ENCODE results near the gene SLC13A2. TPM values are rescaled to one million over a fixed set of nuclear protein-coding genes. Genes with fewer than 3 reads are reported as not detected.

The SLC13A2 gene
- total and polyA plus RNA-seq, 9 donors = 0.09 to 0.12 TPM; not detected in 7

GRCh38 chr17:28500712-28501379 is 27.4 kb downstream of the SLC13A2 start:
- no peak for DNase-seq
- Histone ChIP-seq H3K4me3 (ENCODE audit: low read length) (no peak overlapping the region), H3K9me3 (replicated peaks; ENCODE audit: control insufficient read depth, low read depth, low read length) (no peaks in the 10 kb centered on the region), H3K4me1 (ENCODE audit: control insufficient read depth, insufficient read depth, low read length) (no peaks in the 10 kb centered on the region), H3K27ac (ENCODE audit: low read length) (no peak overlapping the region), H3K36me3 (ENCODE audit: control insufficient read depth, insufficient read depth, low read length) (no peaks in the 10 kb centered on the region), H3K27me3 (ENCODE audit: control insufficient read depth, insufficient read depth, low read length) (peaks cover 11% of the 10 kb centered on the region)
- 49% methylated on average over 10 of the region's 13 CpGs for whole genome bisulfite sequencing (ENCODE audit: insufficient coverage)

- Histone ChIP-seq H3K36me3 (ENCODE audit: control insufficient read depth, insufficient read depth, low read length) (no peaks in the 10 kb centered on the region), H3K27me3 (ENCODE audit: control insufficient read depth, insufficient read depth, low read length) (peaks cover 16% of the 10 kb centered on the region), H3K4me1 (ENCODE audit: control insufficient read depth, insufficient read depth, low read length) (no peaks in the 10 kb centered on the region), H3K9me3 (replicated peaks; ENCODE audit: control insufficient read depth, low read depth, low read length) (no peaks in the 10 kb centered on the region), H3K27ac (ENCODE audit: low read length) (no peak overlapping the region), H3K4me3 (ENCODE audit: low read length) (no peak overlapping the region)
- DNase-seq = no peak
- WGBS (ENCODE audit: insufficient coverage) = 53% methylated on average over 2 of the region's 3 CpGs
Observed at GRCh38 chr17:28501421-28502284, 28.2 kb downstream of the SLC13A2 start.

GRCh38 chr17:28503420-28503819 is 30.0 kb downstream of the SLC13A2 start:
- DNase-seq = no peak
- H3K4me1 ChIP-seq (ENCODE audit: control insufficient read depth, insufficient read depth, low read length) = no peaks in the 10 kb centered on the region
- no peak overlapping the region for H3K27ac ChIP-seq (ENCODE audit: low read length)
- no peaks in the 10 kb centered on the region for H3K36me3 ChIP-seq (ENCODE audit: control insufficient read depth, insufficient read depth, low read length)
- peaks cover 28% of the 10 kb centered on the region for H3K27me3 ChIP-seq (ENCODE audit: control insufficient read depth, insufficient read depth, low read length)
- no peak overlapping the region for H3K4me3 ChIP-seq (ENCODE audit: low read length)
- no peaks in the 10 kb centered on the region for H3K9me3 ChIP-seq (replicated peaks; ENCODE audit: control insufficient read depth, low read depth, low read length)
- no CpG with 5 or more reads among the region's 3 CpGs for WGBS (ENCODE audit: insufficient coverage)

- Histone ChIP-seq H3K9me3 (replicated peaks; ENCODE audit: control insufficient read depth, low read depth, low read length) (no peaks in the 10 kb centered on the region), H3K4me3 (ENCODE audit: low read length) (no peak within 1 kb of the TSS), H3K4me1 (ENCODE audit: control insufficient read depth, insufficient read depth, low read length) (no peaks in the 10 kb centered on the region), H3K27me3 (ENCODE audit: control insufficient read depth, insufficient read depth, low read length) (peaks cover 44% of the 10 kb centered on the region), H3K27ac (ENCODE audit: low read length) (no peak within 1 kb of the TSS), H3K36me3 (ENCODE audit: control insufficient read depth, insufficient read depth, low read length) (no peaks in the 10 kb centered on the region)
- DNase-seq = no peak
- 60% methylated on average over 13 of the region's 28 CpGs for WGBS (ENCODE audit: insufficient coverage)
Observed at GRCh38 chr17:28505986-28506665, 32.7 kb downstream of the SLC13A2 start, which contains the start of gene FOXN1. FOXN1 (plus strand) TSS chr17:28506348; CDS start chr17:28523970, 17,622 bp downstream.

GRCh38 chr17:28506763-28507487 is 33.5 kb downstream of the SLC13A2 start:
- no peaks in the 10 kb centered on the region for H3K9me3 ChIP-seq (replicated peaks; ENCODE audit: control insufficient read depth, low read depth, low read length)
- H3K36me3 ChIP-seq (ENCODE audit: control insufficient read depth, insufficient read depth, low read length) = no peaks in the 10 kb centered on the region
- no peak overlapping the region for H3K4me3 ChIP-seq (ENCODE audit: low read length)
- H3K27ac ChIP-seq (ENCODE audit: low read length) = no peak overlapping the region
- H3K27me3 ChIP-seq (ENCODE audit: control insufficient read depth, insufficient read depth, low read length) = peaks cover 51% of the 10 kb centered on the region
- H3K4me1 ChIP-seq (ENCODE audit: control insufficient read depth, insufficient read depth, low read length) = no peaks in the 10 kb centered on the region
- no peak for DNase-seq
- 72% methylated on average over 4 of the region's 14 CpGs for WGBS (ENCODE audit: insufficient coverage)

GRCh38 chr17:28507567-28508203 is 34.2 kb downstream of the SLC13A2 start:
- H3K36me3 ChIP-seq (ENCODE audit: control insufficient read depth, insufficient read depth, low read length) = no peaks in the 10 kb centered on the region
- no peak overlapping the region for H3K4me3 ChIP-seq (ENCODE audit: low read length)
- no peaks in the 10 kb centered on the region for H3K9me3 ChIP-seq (replicated peaks; ENCODE audit: control insufficient read depth, low read depth, low read length)
- H3K27ac ChIP-seq (ENCODE audit: low read length) = no peak overlapping the region
- H3K27me3 ChIP-seq (ENCODE audit: control insufficient read depth, insufficient read depth, low read length) = peaks cover 59% of the 10 kb centered on the region
- no peak for DNase-seq
- 18% methylated on average over 18 of the region's 24 CpGs for WGBS (ENCODE audit: insufficient coverage)
- no peaks in the 10 kb centered on the region for H3K4me1 ChIP-seq (ENCODE audit: control insufficient read depth, insufficient read depth, low read length)

GRCh38 chr17:28508211-28508724 is 34.8 kb downstream of the SLC13A2 start:
- H3K4me3 ChIP-seq (ENCODE audit: low read length) = no peak overlapping the region
- no peak overlapping the region for H3K27ac ChIP-seq (ENCODE audit: low read length)
- 65% methylated on average over 4 of the region's 11 CpGs for WGBS (ENCODE audit: insufficient coverage)
- no peaks in the 10 kb centered on the region for H3K4me1 ChIP-seq (ENCODE audit: control insufficient read depth, insufficient read depth, low read length)
- peaks cover 59% of the 10 kb centered on the region for H3K27me3 ChIP-seq (ENCODE audit: control insufficient read depth, insufficient read depth, low read length)
- H3K9me3 ChIP-seq (replicated peaks; ENCODE audit: control insufficient read depth, low read depth, low read length) = no peaks in the 10 kb centered on the region
- no peaks in the 10 kb centered on the region for H3K36me3 ChIP-seq (ENCODE audit: control insufficient read depth, insufficient read depth, low read length)
- DNase-seq = no peak

- no peak overlapping the region for H3K4me3 ChIP-seq (ENCODE audit: low read length)
- no peak overlapping the region for H3K27ac ChIP-seq (ENCODE audit: low read length)
- DNase-seq = peak; percentile 56
- no peaks in the 10 kb centered on the region for H3K4me1 ChIP-seq (ENCODE audit: control insufficient read depth, insufficient read depth, low read length)
- no peaks in the 10 kb centered on the region for H3K9me3 ChIP-seq (replicated peaks; ENCODE audit: control insufficient read depth, low read depth, low read length)
- WGBS (ENCODE audit: insufficient coverage) = 50% methylated on average over 4 of the region's 7 CpGs
- no peaks in the 10 kb centered on the region for H3K36me3 ChIP-seq (ENCODE audit: control insufficient read depth, insufficient read depth, low read length)
- peaks cover 70% of the 10 kb centered on the region for H3K27me3 ChIP-seq (ENCODE audit: control insufficient read depth, insufficient read depth, low read length)
Observed at GRCh38 chr17:28509789-28510188, 36.3 kb downstream of the SLC13A2 start.

- H3K36me3 ChIP-seq (ENCODE audit: control insufficient read depth, insufficient read depth, low read length) = no peaks in the 10 kb centered on the region
- no peak for DNase-seq
- no peaks in the 10 kb centered on the region for H3K4me1 ChIP-seq (ENCODE audit: control insufficient read depth, insufficient read depth, low read length)
- H3K9me3 ChIP-seq (replicated peaks; ENCODE audit: control insufficient read depth, low read depth, low read length) = no peaks in the 10 kb centered on the region
- H3K27me3 ChIP-seq (ENCODE audit: control insufficient read depth, insufficient read depth, low read length) = peaks cover 62% of the 10 kb centered on the region
- no CpG with 5 or more reads among the region's 3 CpGs for WGBS (ENCODE audit: insufficient coverage)
- H3K27ac ChIP-seq (ENCODE audit: low read length) = no peak overlapping the region
- H3K4me3 ChIP-seq (ENCODE audit: low read length) = no peak overlapping the region
Observed at GRCh38 chr17:28511858-28512461, 38.5 kb downstream of the SLC13A2 start.

All from muscle of leg (tissue), 11 donors.